HG03097 (cell line): ENCODE data around the gene DNAL4.
"Not testable (repeated sequence)": the region's sequence is repeated elsewhere in the genome, so short reads cannot be mapped to it uniquely, and the experiment has no call there.

Source experiments
- ATAC-seq: cut with Tn5 transposase; IDR thresholded peaks from one replicate; pipeline ENCODE4 v1.9.1; 2021; ENCODE audit not compliant: unreplicated experiment, low FRiP score

DNAL4 gene

GRCh38 chr22:38828191-38828590 lies 34.2 kb upstream of the DNAL4 start:
- no peak for ATAC-seq

GRCh38 chr22:38827510-38827909 lies 33.6 kb upstream of the DNAL4 start:
- no peak for ATAC-seq

- ATAC-seq: no peak
These were observed 32.9 kb upstream of the DNAL4 start for GRCh38 chr22:38826801-38827200.

GRCh38 chr22:38826386-38826785 lies 32.4 kb upstream of the DNAL4 start:
- ATAC-seq: no peak

GRCh38 chr22:38824585-38824984 lies 30.6 kb upstream of the DNAL4 start:
- ATAC-seq: no peak

- ATAC-seq: no peak
These were observed 29.7 kb upstream of the DNAL4 start for GRCh38 chr22:38823637-38824036.

- no peak for ATAC-seq
These were observed 29.1 kb upstream of the DNAL4 start for GRCh38 chr22:38823076-38823475.

- no peak for ATAC-seq
These were observed 26.1 kb upstream of the DNAL4 start for GRCh38 chr22:38820020-38820419.

- no peak for ATAC-seq
These were observed 25.5 kb upstream of the DNAL4 start for GRCh38 chr22:38819387-38819940.

GRCh38 chr22:38817196-38817595 lies 23.3 kb upstream of the DNAL4 start:
- no peak for ATAC-seq

- ATAC-seq: no peak
These were observed 21.9 kb upstream of the DNAL4 start for GRCh38 chr22:38815842-38816241.

- ATAC-seq: no peak
These were observed 17.3 kb upstream of the DNAL4 start for GRCh38 chr22:38811241-38811640.

- not testable (repeated sequence) for ATAC-seq
These were observed 11.2 kb upstream of the DNAL4 start for GRCh38 chr22:38805041-38805593.

- no peak for ATAC-seq
These were observed 8.8 kb upstream of the DNAL4 start for GRCh38 chr22:38802671-38803121.

- ATAC-seq: no peak
These were observed 5.5 kb upstream of the DNAL4 start for GRCh38 chr22:38799265-38800002.

- no peak for ATAC-seq
These were observed 4.6 kb upstream of the DNAL4 start for GRCh38 chr22:38798496-38798895.

- no peak for ATAC-seq
These were observed 2.5 kb upstream of the DNAL4 start for GRCh38 chr22:38796262-38796957.

GRCh38 chr22:38795569-38795968 lies 1.6 kb upstream of the DNAL4 start:
- ATAC-seq: no peak

- no peak for ATAC-seq
These were observed 626 bp downstream of the DNAL4 start for GRCh38 chr22:38793317-38793716.

- no peak for ATAC-seq
These were observed 1.1 kb downstream of the DNAL4 start for GRCh38 chr22:38792833-38793232.

GRCh38 chr22:38789606-38790005 lies 4.3 kb downstream of the DNAL4 start:
- ATAC-seq: no peak
